Glomerular visceral epithelial cell (primary cell): ENCODE measurements around the gene ISCA1.
"Not testable (repeated sequence)": the region's sequence is repeated elsewhere in the genome, so short reads cannot be mapped to it uniquely, and the experiment has no call there.

Experiments used
- DNase-seq: peaks from one replicate; pipeline ENCODE4 v3.0.0-alpha.2; 2016; ENCODE audit errors: extremely low spot score

The ISCA1 gene

GRCh38 chr9:86282077-86282978, at the start of gene ISCA1:
TSS of gene ISCA1 (minus strand) at chr9:86282538. CDS start at chr9:86282458, 80 bp downstream.
- DNase-seq: peak; percentile 94

GRCh38 chr9:86330186-86330585, 47.8 kb upstream of the ISCA1 start:
- DNase-seq: no peak

- DNase-seq: no peak
Observed at GRCh38 chr9:86329649-86330048, 47.3 kb upstream of the ISCA1 start.

GRCh38 chr9:86328156-86328555, 45.8 kb upstream of the ISCA1 start:
- DNase-seq: no peak

- DNase-seq: no peak
Observed at GRCh38 chr9:86326536-86326935, 44.2 kb upstream of the ISCA1 start.

GRCh38 chr9:86324901-86325300, 42.6 kb upstream of the ISCA1 start:
- DNase-seq: no peak

DNA sequence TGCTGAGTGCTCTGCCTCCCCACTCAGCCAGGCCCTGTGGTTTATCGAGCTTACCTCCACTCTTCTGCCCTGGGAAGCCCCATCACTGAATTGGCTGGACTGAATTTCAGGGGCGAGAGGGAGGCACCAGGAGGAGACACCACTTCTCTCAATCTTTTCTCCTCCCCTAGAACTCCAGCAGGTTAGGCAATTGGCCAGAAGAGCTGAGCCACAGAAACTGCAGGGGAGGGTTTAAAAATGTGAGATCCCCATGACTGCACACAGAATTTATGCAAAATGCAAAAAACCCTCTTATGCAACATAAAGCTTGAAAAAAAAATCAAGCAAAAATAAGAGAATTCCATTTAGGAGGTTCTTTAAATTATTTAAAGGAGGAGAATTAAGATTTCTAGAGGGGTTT, 42.0 kb upstream of the ISCA1 start:
- DNase-seq: no peak

DNA sequence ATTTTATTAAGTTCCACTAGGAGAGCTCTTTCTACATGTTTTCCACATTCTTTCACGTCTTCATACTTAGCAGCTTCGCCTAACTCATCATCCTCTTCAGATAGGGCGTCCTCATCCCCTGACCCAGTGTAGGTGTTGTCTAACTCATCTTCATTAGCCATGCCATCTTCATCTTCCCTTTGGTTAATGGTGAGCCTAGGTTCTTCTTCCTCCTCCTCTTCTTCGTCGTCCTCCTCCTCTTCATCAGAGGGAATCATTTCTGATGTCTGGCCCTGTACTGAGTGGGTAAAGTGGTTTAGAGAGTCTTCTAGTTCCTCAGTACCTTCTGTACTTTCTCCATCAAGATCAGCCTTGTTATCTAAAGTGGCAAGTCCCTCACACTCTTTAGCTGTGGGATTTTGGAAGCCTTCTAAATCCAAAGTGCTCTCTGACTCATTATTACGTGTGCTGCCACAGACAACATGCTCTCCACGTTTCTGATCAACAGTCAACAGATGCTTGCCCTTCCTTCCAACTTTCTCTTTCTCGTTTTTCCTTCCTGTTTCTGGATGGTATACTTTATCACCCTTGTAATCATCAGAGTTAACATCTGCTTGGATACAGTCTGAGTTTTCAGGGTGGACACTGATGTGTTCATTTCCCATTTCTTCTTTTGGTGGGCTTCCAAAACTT, 40.8 kb upstream of the ISCA1 start:
- no peak for DNase-seq

- peak; percentile 54 for DNase-seq
Observed at GRCh38 chr9:86321373-86321772, 39.0 kb upstream of the ISCA1 start.

- no peak for DNase-seq
Observed at GRCh38 chr9:86318187-86318586, 35.8 kb upstream of the ISCA1 start.

GRCh38 chr9:86315078-86315477, 32.7 kb upstream of the ISCA1 start:
- DNase-seq: no peak

DNA sequence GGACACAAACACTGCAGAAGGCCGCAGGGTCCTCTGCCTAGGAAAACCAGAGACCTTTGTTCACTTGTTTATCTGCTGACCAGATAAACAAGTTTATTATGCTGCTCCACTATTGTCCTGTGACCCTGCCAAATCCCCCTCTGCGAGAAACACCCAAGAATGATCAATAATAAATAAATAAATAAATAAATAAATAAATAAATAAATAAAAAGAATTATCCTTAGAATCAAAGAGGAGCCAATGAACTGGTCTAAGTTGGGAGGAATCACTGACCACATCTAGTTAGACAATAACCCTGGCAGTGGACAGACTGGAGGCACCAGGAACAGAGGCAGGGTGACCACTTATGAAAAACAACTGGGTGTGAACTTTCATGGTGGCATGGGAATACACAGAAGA, 30.6 kb upstream of the ISCA1 start:
- DNase-seq: not testable (repeated sequence)

GRCh38 chr9:86308687-86309086, 26.3 kb upstream of the ISCA1 start:
- DNase-seq: no peak

- no peak for DNase-seq
Observed at GRCh38 chr9:86304236-86304730, 21.9 kb upstream of the ISCA1 start.

DNA sequence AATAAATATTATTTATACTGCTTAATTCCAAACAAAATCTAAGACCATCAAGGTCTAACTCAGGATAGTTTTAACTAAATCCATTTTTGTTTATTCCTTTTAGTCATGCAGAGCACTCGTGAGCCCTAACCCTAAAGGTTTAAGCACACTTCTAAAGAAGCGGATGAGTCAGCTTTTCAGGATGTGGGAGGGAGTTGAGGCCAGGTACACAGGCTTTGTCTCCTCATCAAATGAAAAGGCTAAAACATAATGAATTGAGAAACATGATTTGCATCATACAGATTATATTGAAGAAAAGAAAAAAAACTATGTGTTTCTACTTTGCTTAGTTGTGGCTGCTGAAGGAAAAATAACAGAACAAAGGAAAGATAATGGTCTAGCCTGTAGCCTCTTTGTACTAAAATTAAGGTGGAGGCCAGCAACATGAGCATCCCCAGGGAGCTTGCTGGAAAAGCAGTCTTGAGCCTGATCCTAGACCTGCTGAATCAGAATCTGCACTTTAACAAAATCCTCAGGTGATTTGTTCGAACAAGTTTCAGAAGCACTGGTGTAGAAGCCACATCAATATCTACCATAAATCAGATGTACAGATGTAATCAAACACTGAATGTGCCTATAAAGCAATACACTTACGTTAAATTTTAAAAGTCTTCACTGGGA, 21.1 kb upstream of the ISCA1 start:
- DNase-seq: no peak

DNA sequence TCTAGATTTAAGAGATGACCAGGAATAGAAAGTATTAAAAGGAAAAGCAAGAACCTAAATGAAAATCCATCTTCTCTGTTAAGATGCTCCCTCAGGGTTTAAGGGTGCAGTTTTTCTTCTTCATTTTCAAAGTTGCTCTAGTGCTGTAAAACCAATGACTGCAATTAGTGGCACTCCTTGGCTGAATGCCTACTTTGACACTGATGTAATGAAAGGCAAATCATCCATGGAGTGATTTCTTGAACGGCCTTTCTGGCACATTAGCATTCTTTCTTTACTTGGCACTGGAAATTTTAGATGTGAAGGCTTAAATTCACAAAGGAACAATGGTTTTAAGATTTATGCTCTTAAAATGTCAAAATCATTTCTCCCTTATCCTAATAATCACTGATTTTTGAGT, 19.3 kb upstream of the ISCA1 start:
- DNase-seq: no peak

DNA sequence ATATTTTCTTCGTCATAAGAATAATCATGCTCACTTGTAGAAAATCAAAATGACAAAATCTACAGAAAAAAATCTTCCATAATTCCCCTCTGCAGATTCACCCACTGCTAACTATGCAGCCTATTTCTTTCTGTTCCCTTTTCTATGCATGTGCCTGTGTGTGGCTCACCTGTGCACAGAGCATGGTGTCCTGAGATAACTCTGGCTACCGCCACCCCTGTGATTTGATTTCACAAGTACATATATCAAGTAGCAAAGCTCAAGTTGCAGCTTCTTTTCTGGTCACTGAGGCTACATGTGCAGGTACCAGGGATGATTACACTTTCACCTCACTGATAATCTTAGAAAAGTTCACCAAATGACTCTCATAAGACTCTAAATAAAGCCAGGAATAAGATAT, 18.4 kb upstream of the ISCA1 start:
- DNase-seq: no peak

DNA sequence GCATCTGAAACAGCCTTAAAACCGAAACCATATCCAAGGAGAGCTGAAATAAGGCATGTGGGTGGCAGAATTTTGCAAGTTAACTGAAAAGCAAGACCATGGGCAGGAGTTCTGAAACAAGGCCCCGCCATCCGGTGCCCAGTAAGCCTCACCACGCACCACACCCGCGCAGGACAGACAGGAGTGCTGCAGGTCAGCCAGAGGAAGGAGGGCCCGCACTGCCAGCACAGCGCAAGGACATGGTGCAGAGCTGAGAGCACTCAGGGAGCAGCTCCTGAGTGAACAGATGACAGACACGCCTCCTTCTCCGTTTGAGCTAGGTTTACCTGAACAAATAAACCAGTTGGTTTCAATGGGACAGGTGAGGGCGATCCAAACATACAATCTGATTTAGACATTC, 16.5 kb upstream of the ISCA1 start:
- DNase-seq: no peak

DNA sequence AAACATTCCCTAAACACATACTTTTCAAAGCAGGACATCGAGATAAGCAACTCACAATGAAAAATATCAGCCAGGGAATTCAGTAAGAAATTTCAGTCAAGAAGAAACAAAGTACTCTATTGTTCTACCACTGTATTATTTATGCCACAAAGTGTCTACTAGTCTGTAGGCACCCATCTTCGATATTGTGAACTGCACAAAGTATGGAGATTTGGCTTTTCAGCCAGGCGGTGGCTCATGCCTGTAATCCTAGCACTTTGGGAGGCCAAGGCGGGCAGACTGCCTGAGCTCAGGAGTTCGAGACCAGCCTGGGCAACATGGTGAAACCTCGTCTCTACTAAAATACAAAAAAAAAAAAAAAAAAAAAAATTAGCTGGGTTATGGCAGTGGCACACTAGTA, 8.0 kb upstream of the ISCA1 start:
- DNase-seq: not testable (repeated sequence)

DNA sequence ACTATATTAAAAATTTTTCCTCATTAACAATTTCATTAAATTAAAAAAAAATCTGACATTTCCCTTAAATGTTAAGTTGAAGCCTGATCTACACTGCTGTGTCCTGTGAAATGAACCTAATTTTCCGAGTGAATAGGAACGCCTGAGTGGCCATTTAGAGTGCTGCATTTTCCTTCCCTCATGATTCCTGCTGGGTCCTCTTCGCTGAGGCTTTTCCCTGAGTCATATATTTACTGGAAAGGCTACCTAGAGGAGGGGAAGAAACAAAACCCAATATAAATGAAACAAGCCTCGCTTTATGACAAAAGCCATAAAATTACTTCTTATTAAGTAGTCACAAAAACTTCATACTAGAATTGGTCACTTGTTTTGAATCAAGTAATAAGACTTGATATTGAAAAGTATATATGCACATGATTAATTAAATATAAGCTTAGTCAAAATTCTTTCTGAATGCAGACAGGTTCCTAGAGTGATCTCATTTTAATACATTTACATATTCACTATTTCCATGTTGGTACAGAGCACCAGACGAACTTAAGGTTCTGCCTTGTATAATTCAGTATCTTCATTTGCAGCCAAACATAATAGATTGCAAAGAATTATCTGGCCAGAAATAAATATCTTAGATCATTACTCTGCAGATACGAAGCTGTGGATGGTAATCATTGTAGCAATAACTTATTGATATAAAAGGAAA, 6.3 kb upstream of the ISCA1 start:
- DNase-seq: no peak

DNA sequence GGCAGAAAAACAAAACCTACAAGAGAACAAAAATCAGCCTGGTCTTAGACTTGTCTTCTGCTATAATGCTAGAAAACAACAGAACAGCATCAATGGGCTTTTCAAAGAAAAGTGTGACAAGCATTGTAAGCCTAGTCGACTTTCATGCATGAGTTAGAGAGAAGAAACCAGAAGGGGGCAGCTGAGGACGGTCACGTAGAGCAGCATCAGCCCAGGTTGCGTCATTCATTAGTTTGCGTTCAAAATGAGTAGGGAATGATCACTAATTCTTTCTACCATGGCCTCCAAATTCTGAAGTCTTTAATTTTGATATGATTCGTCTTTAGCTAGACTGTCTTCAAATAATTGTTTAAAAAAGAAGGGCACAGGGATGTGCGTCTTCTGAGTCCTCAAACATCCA, 4.7 kb upstream of the ISCA1 start:
- DNase-seq: no peak

DNA sequence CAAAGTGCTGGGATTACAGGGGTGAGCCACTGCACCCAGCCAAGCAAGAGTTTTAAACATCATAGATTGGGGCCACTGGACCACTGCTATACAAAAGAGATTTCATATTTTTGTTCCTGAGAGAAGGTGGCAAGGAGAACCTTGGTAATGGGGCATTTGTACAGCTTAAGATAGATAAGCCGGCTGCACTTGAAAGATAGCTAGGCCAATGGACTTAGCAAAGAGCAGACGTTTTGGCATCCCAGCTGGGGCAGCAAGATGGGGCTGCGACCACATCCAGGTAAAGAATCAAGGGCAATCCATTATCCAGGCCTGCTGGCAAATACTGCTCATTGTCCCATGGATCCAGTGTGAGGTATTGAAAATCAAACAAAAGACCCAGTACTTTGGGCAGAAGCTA, 3.9 kb upstream of the ISCA1 start:
- no peak for DNase-seq
